Subcutaneous abdominal adipose tissue (tissue), 5 donors: ENCODE results near the gene SARS2.

Source experiments
- H3K27ac ChIP-seq: one replicate; pipeline ENCODE4 v1.7.0; 2013; ENCODE audit warnings: low read depth, mild to moderate bottlenecking, inconsistent platforms, low read length, moderate library complexity
- H3K27me3 ChIP-seq, 5 donors: one replicate each; pipeline ENCODE4 v1.7.0; 2013; ENCODE audit warnings: low read length in 5 of 5, inconsistent platforms in 1 of 5; ENCODE audit not compliant: control insufficient read depth in 5 of 5, insufficient read depth in 4 of 5
- H3K36me3 ChIP-seq, 5 donors: one replicate each; pipeline ENCODE4 v1.7.0; 2013; ENCODE audit warnings: low read length in 5 of 5; ENCODE audit not compliant: control insufficient read depth in 5 of 5, insufficient read depth in 5 of 5
- H3K4me1 ChIP-seq, 5 donors: one replicate each; pipeline ENCODE4 v1.7.0; 2013; ENCODE audit warnings: low read length in 5 of 5, mild to moderate bottlenecking in 3 of 5, moderate library complexity in 1 of 5; ENCODE audit not compliant: control insufficient read depth in 5 of 5, insufficient read depth in 5 of 5
- H3K4me3 ChIP-seq, 5 donors: one replicate each; pipeline ENCODE4 v1.7.0; 2013; ENCODE audit warnings: low read length in 5 of 5, low read depth in 1 of 5
- H3K9ac ChIP-seq, 5 donors: one replicate each; pipeline ENCODE4 v1.7.0; 2013; ENCODE audit warnings: low read length in 5 of 5, mild to moderate bottlenecking in 4 of 5, moderate library complexity in 3 of 5
- H3K9me3 ChIP-seq, 5 donors: one replicate each; pipeline ENCODE4 v1.7.0; 2013; ENCODE audit warnings: low read length in 5 of 5; ENCODE audit not compliant: control insufficient read depth in 5 of 5
- donor health status: healthy.
- donor health status: healthy.
- donor health status: healthy.
- donor health status: healthy.
- donor health status: healthy.

Gene SARS2

DNA sequence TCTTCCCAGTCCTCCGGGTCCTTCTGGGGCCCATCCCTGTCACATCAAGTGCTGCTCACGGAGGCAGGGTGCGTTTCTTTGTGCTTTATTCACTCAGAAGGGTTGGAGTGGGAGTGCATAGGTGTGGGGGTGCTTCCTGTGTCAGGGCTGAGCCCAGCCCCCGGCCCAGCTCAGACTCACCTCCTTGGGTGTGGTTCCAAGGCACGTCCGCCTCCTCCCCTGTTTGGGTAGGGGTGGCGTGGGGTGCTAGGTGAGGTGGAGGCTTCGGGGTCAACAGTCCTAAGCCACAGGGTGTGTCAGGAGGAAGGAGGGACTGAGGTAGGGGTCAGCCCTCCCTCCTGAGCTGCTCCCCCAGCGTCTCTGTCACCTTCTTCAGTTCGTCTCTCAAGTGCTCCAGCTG is 21.7 kb downstream of the SARS2 start:
- Histone ChIP-seq H3K9me3 (no peaks in the 10 kb centered on the region), H3K27me3 (peaks cover 6 to 15% (median 9%) of the 10 kb centered on the region in 5 donors), H3K9ac (no peak overlapping the region), H3K4me3 (no peak overlapping the region), H3K4me1 (peaks cover 0 to 6% (median 2%) of the 10 kb centered on the region in 5 donors), H3K27ac (no peak overlapping the region), H3K36me3 (peaks cover 0 to 43% (median 33%) of the 10 kb centered on the region in 5 donors)

GRCh38 chr19:38907670-38908069 is 22.9 kb downstream of the SARS2 start:
- Histone ChIP-seq H3K27me3 (peaks cover 6 to 15% (median 9%) of the 10 kb centered on the region in 5 donors), H3K4me3 (no peak overlapping the region), H3K9me3 (no peaks in the 10 kb centered on the region), H3K9ac (no peak overlapping the region), H3K4me1 (peaks cover 0 to 6% (median 2%) of the 10 kb centered on the region in 5 donors), H3K36me3 (peaks cover 0 to 43% (median 33%) of the 10 kb centered on the region in 5 donors), H3K27ac (no peak overlapping the region)

DNA sequence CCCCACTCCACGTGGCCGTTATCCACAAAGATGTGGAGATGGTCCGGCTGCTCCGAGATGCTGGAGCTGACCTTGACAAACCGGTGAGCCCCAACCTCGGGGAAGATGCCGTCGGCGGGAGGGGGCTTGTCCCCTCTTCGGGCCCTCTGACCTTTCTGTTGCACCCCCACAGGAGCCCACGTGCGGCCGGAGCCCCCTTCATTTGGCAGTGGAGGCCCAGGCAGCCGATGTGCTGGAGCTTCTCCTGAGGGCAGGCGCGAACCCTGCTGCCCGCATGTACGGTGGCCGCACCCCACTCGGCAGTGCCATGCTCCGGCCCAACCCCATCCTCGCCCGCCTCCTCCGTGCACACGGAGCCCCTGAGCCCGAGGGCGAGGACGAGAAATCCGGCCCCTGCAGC is 23.3 kb downstream of the SARS2 start:
- peaks cover 0 to 6% (median 2%) of the 10 kb centered on the region in 5 donors for H3K4me1 ChIP-seq
- H3K36me3 ChIP-seq: peaks cover 0 to 43% (median 33%) of the 10 kb centered on the region in 5 donors
- no peak overlapping the region for H3K9ac ChIP-seq
- no peak overlapping the region for H3K4me3 ChIP-seq
- no peak overlapping the region for H3K27ac ChIP-seq
- H3K9me3 ChIP-seq: no peaks in the 10 kb centered on the region
- H3K27me3 ChIP-seq: peaks cover 6 to 10% (median 9%) of the 10 kb centered on the region in 5 donors

DNA sequence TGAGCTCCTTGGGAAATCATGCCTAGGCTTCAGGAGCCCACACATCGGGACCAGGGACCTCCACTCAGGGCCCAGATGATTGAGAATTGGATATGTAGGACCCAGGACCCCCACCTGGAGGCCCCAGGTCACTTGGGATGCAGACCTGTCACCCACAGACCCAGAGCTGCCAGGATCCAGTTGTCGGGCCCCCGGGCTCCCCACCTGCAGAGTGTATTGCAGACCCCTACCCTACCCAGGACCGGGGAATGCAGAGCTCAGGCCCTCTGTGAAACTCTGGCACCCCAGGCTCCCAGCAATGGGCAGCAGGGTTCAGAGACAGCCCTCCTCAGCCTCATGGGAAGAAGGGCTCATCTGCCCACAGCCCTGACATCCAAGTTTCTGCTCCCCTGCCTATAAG is 24.9 kb downstream of the SARS2 start:
- peaks cover 0 to 43% (median 33%) of the 10 kb centered on the region in 5 donors for H3K36me3 ChIP-seq
- H3K4me1 ChIP-seq: peaks cover 2 to 11% (median 4%) of the 10 kb centered on the region in 5 donors
- H3K27ac ChIP-seq: no peak overlapping the region
- H3K4me3 ChIP-seq: no peak overlapping the region
- no peaks in the 10 kb centered on the region for H3K27me3 ChIP-seq
- no peak overlapping the region for H3K9ac ChIP-seq
- H3K9me3 ChIP-seq: no peaks in the 10 kb centered on the region

- Histone ChIP-seq H3K36me3 (peaks cover 0 to 43% (median 33%) of the 10 kb centered on the region in 5 donors), H3K9me3 (no peaks in the 10 kb centered on the region), H3K9ac (no peak overlapping the region), H3K27me3 (peaks cover 0 to under 1% (median 0%) of the 10 kb centered on the region in 5 donors), H3K4me3 (no peak overlapping the region), H3K27ac (no peak overlapping the region), H3K4me1 (peaks cover 2 to 16% (median 10%) of the 10 kb centered on the region in 5 donors)
Measured at GRCh38 chr19:38904581-38905539, 25.7 kb downstream of the SARS2 start.

- Histone ChIP-seq H3K36me3 (peaks cover 0 to 19% (median 15%) of the 10 kb centered on the region in 5 donors), H3K27me3 (peaks cover 0 to 4% (median 0%) of the 10 kb centered on the region in 5 donors), H3K27ac (no peak overlapping the region), H3K4me1 (peaks cover 10 to 42% (median 37%) of the 10 kb centered on the region in 5 donors), H3K4me3 (no peak overlapping the region), H3K9me3 (no peaks in the 10 kb centered on the region), H3K9ac (no peak overlapping the region)
Measured at GRCh38 chr19:38901683-38902082, 28.9 kb downstream of the SARS2 start.

- peak overlapping the region in 4 of 5 donors; percentile 80 to 97 (median 83) for H3K4me3 ChIP-seq
- peak overlapping the region in 4 of 5 donors; percentile 83 to 94 (median 89) for H3K9ac ChIP-seq
- peaks cover 10 to 44% (median 39%) of the 10 kb centered on the region in 5 donors for H3K4me1 ChIP-seq
- H3K9me3 ChIP-seq: no peaks in the 10 kb centered on the region
- peaks cover 0 to 14% (median 13%) of the 10 kb centered on the region in 5 donors for H3K36me3 ChIP-seq
- H3K27me3 ChIP-seq: peaks cover 0 to 4% (median 0%) of the 10 kb centered on the region in 5 donors
- H3K27ac ChIP-seq: peak overlapping the region; percentile 94
Measured at GRCh38 chr19:38900743-38901190, 29.8 kb downstream of the SARS2 start.

- Histone ChIP-seq H3K27me3 (peaks cover 0 to 4% (median 0%) of the 10 kb centered on the region in 5 donors), H3K9ac (peak overlapping the region; percentile 23 to 94 (median 87)), H3K9me3 (no peaks in the 10 kb centered on the region), H3K27ac (peak overlapping the region; percentile 94), H3K4me1 (peaks cover 10 to 44% (median 39%) of the 10 kb centered on the region in 5 donors), H3K36me3 (peaks cover 0 to 8% (median 8%) of the 10 kb centered on the region in 5 donors), H3K4me3 (peak overlapping the region; percentile 80 to 97 (median 86))
Measured at GRCh38 chr19:38900202-38900629, 30.3 kb downstream of the SARS2 start.

DNA sequence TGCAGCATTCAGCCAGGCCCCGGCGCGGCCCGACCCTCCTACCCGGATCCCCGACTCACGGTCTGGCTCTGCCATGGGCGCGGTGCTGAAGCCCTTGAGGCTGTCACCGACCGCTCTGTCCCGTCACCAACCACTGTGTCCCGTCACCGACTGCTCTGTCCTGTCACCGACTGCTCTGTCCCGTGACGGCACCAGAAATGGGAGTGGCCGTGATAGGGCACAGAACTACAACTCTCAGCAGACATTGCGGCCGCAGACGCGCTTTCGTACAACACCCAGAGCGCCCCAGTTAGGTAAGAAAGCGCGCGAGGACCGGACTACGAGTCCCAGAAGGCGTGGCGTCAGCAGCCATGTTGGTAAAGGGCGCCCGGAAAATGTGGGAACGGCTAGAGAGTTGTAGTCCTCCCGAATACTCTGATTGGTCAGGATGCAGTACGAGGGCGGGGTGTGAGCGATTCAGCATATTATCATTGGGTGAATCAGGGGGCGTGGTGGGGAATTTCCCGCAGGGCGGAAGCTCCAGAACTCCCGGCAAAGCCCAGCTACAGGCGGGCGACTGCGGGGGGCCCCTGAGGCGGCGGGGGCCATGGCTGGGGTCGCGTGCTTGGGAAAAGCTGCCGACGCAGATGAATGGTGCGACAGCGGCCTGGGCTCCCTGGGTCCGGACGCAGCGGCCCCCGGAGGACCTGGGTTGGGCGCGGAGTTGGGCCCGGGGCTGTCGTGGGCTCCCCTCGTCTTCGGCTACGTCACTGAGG is 30.9 kb downstream of the SARS2 start, which contains the start of the genes NFKBIB and SIRT2:
Gene NFKBIB (plus strand): TSS at position 523 of the 755 bp plus-strand sequence. CDS start 64 bp downstream, at position 587.
Gene SIRT2 (minus strand): TSS at position 172 of the 755 bp plus-strand sequence. CDS start 97 bp downstream, at position 75.
- Histone ChIP-seq H3K4me1 (peaks cover 8 to 40% (median 38%) of the 10 kb centered on the region in 5 donors), H3K27ac (peak within 1 kb of the TSS; percentile 94), H3K9me3 (no peaks in the 10 kb centered on the region), H3K27me3 (peaks cover 0 to 4% (median 0%) of the 10 kb centered on the region in 5 donors), H3K9ac (peak within 1 kb of the TSS; percentile 82 to 94 (median 92)), H3K4me3 (peak within 1 kb of the TSS; percentile 80 to 98 (median 86)), H3K36me3 (peaks cover 0 to 4% (median 2%) of the 10 kb centered on the region in 5 donors)
